Erythroblast (primary cell): Measurements from ENCODE around the gene MED12L.

Experiments used
- DNase-seq, 2 experiments: peaks; one replicate each; lab custom pipeline; 2025; lab: John Stamatoyannopoulos, UW
- GATA1 ChIP-seq: IDR thresholded peaks from 2 replicates; pipeline ENCODE4 v1.6.1; 2011; ENCODE audit warnings: low read depth, mild to moderate bottlenecking, control low read depth, low read length, moderate library complexity
- POLR2A ChIP-seq: IDR thresholded peaks from 2 replicates; pipeline ENCODE4 v1.6.1; 2011; ENCODE audit warnings: mild to moderate bottlenecking, low read length

Gene MED12L

DNA sequence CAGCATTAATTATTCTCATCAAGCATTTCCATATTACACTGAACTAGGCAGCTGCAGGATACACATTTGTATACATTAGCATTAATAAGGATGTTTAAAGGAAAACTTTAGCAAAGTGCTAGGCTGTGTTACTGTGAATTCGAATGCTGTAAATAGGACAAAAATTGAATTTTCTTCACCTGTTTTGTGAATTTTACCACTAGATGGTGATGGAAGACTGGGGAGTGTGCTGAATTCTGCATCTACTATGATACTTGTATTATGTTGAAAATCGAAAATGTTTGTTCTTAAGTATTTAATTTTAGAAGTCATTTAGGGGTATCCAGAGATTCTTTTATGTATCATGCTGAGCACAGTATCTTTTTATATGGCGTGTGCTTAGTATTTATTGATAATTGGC is 205.2 kb downstream of the MED12L start:
- DNase-seq, result no peak
- no peak for TF ChIP-seq GATA1
- TF ChIP-seq POLR2A, result no peak

DNA sequence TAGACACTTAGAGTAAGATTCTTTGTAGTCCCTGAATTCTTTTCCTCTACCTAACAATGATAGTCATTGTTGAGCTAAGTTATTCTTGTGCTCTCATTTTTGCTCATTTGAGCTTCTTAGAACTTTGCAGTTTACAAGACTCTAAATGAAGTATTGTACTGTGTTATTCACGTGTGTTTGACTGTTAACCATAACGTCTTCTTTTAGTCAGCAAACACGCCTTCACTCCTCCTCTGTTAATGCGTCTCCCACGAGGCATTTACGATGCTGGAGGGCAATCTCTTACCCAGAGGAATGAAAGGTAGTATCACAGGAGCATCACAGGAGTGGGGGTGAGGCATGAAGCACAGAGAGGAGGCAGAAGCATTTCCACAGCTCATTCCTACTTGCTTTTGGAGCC is 207.7 kb downstream of the MED12L start:
- TF ChIP-seq POLR2A, result no peak
- no peak for TF ChIP-seq GATA1

GRCh38 chr3:151296226-151296625 is 210.8 kb downstream of the MED12L start:
- no peak for TF ChIP-seq GATA1
- no peak for TF ChIP-seq POLR2A
- DNase-seq, result no peak

More for the DNA sequence above, 207.7 kb downstream of the MED12L start:
- DNase-seq, result no peak

- TF ChIP-seq GATA1, result no peak
- no peak for TF ChIP-seq POLR2A
- DNase-seq, result no peak
Observed at GRCh38 chr3:151297429-151297828, 212.0 kb downstream of the MED12L start.

DNA sequence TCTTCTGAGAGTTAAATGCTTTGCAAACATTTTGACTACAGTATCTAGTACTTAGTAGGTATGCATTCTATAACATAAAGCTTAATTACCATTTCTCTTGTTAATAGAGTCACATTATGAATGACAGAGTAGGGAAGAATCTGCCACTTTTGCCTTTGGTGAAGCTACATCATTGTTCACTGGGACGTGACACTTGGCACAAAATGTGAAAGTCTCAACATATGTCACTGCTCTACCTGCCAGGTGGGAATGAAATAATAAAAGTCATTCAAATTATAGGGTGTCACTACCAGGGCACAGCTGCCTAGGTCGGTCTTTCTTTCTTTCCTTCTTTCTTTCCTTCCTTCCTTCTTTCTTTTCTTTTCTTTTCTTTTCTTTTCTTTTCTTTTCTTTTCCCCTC is 213.5 kb downstream of the MED12L start:
- TF ChIP-seq POLR2A (no peak), GATA1 (no peak)
- no peak for DNase-seq

DNA sequence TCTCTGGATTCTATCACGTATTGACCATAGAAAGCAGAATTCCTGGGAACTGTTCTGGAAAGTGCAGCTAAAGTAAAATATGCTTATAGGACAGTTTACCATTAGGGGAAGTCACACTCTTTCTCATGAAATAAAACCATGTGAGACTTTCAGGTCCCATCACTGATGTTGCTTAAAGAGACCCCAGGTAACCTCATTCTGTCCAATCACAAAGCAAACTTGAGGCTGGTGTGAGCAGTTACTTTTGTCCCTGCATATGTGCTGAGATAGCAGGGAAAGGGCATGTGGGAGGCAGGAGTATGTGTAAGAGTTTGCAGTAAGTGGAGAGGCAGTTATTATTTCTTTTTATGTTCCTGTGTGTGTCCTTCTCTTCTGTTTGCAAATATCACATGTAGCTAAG is 215.1 kb downstream of the MED12L start:
- no peak for TF ChIP-seq GATA1
- no peak for TF ChIP-seq POLR2A
- no peak for DNase-seq

- no peak for DNase-seq
- TF ChIP-seq POLR2A (no peak), GATA1 (no peak)
Observed at GRCh38 chr3:151301787-151302186, 216.3 kb downstream of the MED12L start.

GRCh38 chr3:151303751-151304150 is 218.3 kb downstream of the MED12L start:
- DNase-seq, result no peak
- TF ChIP-seq GATA1 (no peak), POLR2A (no peak)

GRCh38 chr3:151305060-151305774 is 219.8 kb downstream of the MED12L start:
- DNase-seq, result no peak
- TF ChIP-seq GATA1, result no peak
- TF ChIP-seq POLR2A, result no peak

DNA sequence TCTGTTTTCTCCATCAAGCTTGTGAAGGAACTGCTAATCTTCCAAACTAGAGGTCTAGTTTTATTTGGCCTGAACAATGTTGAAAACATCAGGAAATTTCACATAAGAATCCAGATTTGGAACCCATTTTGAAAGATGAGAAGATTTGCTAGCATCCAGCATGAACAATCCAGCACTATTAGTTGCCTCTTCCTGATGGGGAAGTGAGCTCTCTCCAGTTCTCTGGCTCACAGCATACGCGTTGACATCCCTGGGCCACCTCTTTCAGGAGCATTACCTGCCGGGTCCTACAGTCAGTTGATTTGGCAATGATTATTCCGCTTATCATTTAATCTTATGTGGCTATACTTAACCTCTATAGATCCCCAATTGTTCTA is 220.3 kb downstream of the MED12L start:
- no peak for TF ChIP-seq GATA1
- no peak for TF ChIP-seq POLR2A
- no peak for DNase-seq

GRCh38 chr3:151306168-151306810 is 220.8 kb downstream of the MED12L start:
- no peak for DNase-seq
- no peak for TF ChIP-seq POLR2A
- no peak for TF ChIP-seq GATA1

DNA sequence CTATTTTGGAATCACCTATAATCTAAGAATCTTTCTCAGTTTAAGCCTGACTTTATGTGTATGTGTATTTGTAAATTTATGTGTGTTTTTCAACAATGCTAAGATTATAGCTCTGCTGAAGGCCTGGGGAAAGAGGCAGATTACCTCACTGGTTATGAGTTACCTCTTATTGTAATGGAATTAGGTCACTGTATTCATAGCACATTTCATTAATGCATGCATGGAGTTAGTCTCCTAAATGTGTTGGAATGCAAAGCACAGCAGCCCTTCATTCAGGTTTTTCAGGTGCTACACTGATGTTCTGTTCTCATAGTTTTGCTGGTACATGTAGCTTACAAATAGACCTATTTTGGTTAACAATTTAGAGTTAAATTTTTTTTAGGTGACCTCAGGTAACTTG is 221.7 kb downstream of the MED12L start:
- no peak for TF ChIP-seq GATA1
- TF ChIP-seq POLR2A, result no peak
- DNase-seq, result no peak

GRCh38 chr3:151307583-151308488 is 222.4 kb downstream of the MED12L start:
- no peak for DNase-seq
- TF ChIP-seq POLR2A, result no peak
- TF ChIP-seq GATA1, result no peak

GRCh38 chr3:151309566-151309965 is 224.1 kb downstream of the MED12L start:
- no peak for TF ChIP-seq POLR2A
- TF ChIP-seq GATA1, result no peak

More at GRCh38 chr3:151309566-151309965, 224.1 kb downstream of the MED12L start:
- no peak for DNase-seq
